Spleen (tissue), 11 donors: ENCODE results near the gene NDUFB11. TPM values are rescaled to one million over a fixed set of nuclear protein-coding genes. Genes with fewer than 3 reads are reported as not detected.

Source experiments
- polyA plus RNA-seq, 3 donors: library from polyadenylated mRNA; stranded (reverse); fragments of 200-250 nt; gene quantifications; one replicate each; pipeline ENCODE4 v1.2.1, GENCODE V29; 2013
- small RNA-seq, 4 donors: library from RNA; depleted of rRNA; stranded (forward); fragments of <200 nt; gene quantifications; one replicate each; pipeline ENCODE3, GENCODE V24; 2016
- total RNA-seq, 7 donors: library from RNA; depleted of rRNA in 3 of 7; stranded (reverse); fragments of >200 nt in 3 of 7; fragmentation: NEBNext Ultra II Directional in 4 of 7; extraction: Animal tissue kit (Norgen Biotek cat#: 25700) in 4 of 7; gene quantifications; one replicate each; pipeline versions ENCODE4 v1.1.0 to v1.2.1, GENCODE V29; 2016 to 2021
- donor health status: healthy with polysubstance abuse.
- donor health status: DM: no; HTN: no; CAD: no; lungs with moderate emphysema.
- donor health status: DM: no; HTN: no; CAD: no.
- donor health status: Bipolar disorder and iron deficiency.
- donor health status: healthy.
- donor health status: DM: no; HTN: no; CAD: no.
- donor health status: DM: yes; HTN: yes; CAD: no.

The NDUFB11 gene
- total and polyA plus RNA-seq, 10 donors: 42.7 to 88.7 (median 53.2) TPM

Small RNA genes within 50 kb of the gene (small RNA-seq; reads per million reads assigned to genes)
- 0 to 0.14 (median 0.03) reads per million in 4 donors for gene RNU12-2P

Other genes starting within 250 kb of the NDUFB11 start
- 10 to 100 TPM in 6 of 7 donors, 1 to 10 TPM in 1; 9.9 to 15.6 (median 13.1) TPM for gene JADE3, start 232.3 kb downstream of the NDUFB11 start, total RNA-seq
- 1 to 10 TPM; 6.0 to 9.0 (median 8.8) TPM for gene JADE3, start 232.3 kb downstream of the NDUFB11 start, polyA plus RNA-seq
- 1 to 10 TPM; 2.2 to 6.6 (median 5.8) TPM for gene RGN, start 66.3 kb downstream of the NDUFB11 start, total RNA-seq
- 1 to 10 TPM; 1.3 to 5.8 (median 2.8) TPM for gene RGN, start 66.3 kb downstream of the NDUFB11 start, polyA plus RNA-seq
- 10 to 100 TPM; 24.5 to 38.4 (median 30.9) TPM for gene RBM10, start 519 bp upstream of the NDUFB11 start, total RNA-seq
- 10 to 100 TPM; 21.6 to 34.7 (median 27.7) TPM for gene RBM10, start 519 bp upstream of the NDUFB11 start, polyA plus RNA-seq
- 100 to 1,000 TPM; 172 to 207 (median 194) TPM for gene UBA1, start 49.1 kb upstream of the NDUFB11 start, total RNA-seq
- gene UBA1, start 49.1 kb upstream of the NDUFB11 start, polyA plus RNA-seq: 10 to 100 TPM; 57.7 to 92.8 (median 88.9) TPM
- gene CDK16, start 74.0 kb upstream of the NDUFB11 start, total RNA-seq: 10 to 100 TPM; 51.7 to 75.3 (median 60.0) TPM
- 10 to 100 TPM; 18.4 to 37.9 (median 28.8) TPM for gene CDK16, start 74.0 kb upstream of the NDUFB11 start, polyA plus RNA-seq
- gene USP11, start 88.3 kb upstream of the NDUFB11 start, total RNA-seq: 10 to 100 TPM; 46.2 to 91.5 (median 70.9) TPM
- 10 to 100 TPM; 19.9 to 35.2 (median 31.5) TPM for gene USP11, start 88.3 kb upstream of the NDUFB11 start, polyA plus RNA-seq
- 1 to 10 TPM in 1 of 7 donors, under 1 TPM in 6; 0.40 to 1.6 (median 0.49) TPM for gene ZNF157, start 225.9 kb upstream of the NDUFB11 start, total RNA-seq
- under 1 TPM; 0.16 to 0.33 (median 0.20) TPM for gene ZNF157, start 225.9 kb upstream of the NDUFB11 start, polyA plus RNA-seq